Measurements from ENCODE around the gene CENPN. TPM values are rescaled to one million over a fixed set of nuclear protein-coding genes. Genes with fewer than 3 reads are reported as not detected.
A peak's percentile ranks its signal among the peaks of the same experiment; 100 is the strongest.

The CENPN gene
- total and polyA plus RNA-seq, 2 of the 13 experiments (the other 11 are each of a cell fraction or from before 2014, with no cell fraction given) = 29.7 to 129 TPM

DNA sequence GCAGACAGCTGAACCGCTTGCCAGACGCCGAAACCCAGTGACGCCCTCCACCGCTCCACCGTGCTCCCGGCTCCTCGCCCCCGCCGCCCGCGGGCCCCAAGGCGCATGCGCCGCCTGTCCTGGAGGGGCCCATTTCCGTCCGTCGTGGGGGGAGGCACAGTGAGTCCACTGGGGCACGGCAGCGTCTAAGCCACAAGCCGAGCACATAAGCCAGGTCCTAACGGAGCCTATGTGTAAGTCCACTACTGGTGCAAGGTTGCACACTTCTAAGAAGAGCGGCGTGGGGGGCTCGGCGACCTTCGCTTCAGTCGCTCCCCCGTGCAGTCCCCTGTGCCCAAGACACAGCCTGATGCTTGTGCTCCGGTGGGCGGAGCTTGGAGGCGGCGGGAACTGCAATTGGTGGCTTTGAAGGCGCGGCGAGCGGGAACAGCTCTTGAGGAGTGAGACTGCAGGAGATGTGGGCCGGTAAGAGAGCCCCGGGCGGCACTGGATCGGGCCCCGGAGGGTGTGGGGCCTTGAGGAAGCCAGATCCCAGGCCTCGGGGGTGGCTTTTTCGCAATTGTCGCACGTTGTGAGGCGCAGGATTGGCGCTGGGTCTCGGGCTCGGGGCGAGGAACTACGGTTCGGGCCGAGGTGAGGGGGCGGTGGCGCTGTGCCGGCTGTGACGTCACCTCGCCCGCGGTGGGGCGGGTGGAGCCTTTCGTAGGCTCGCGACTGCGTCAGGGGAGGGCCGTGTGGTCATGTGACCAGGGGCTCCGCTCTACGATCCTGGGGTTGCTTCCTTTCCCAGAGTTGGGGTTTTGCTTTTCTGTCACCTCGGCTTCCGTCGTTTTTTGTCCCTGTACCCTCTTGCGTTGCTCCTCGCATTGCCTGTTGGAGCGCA lies at the start of gene CENPN, which contains the start of gene CMC2 (continued):
- no peak for TF ChIP-seq NFIB (CRISPR knock-in tag; IDR thresholded peaks at IDR 0.05; ENCODE audit: borderline replicate concordance)
- TF ChIP-seq GATAD1 (CRISPR knock-in tag; IDR thresholded peaks at IDR 0.05) = peak; percentile 88
- TF ChIP-seq ZMAT3 (CRISPR knock-in tag; conservative IDR thresholded peaks at IDR 0.05) = peak; percentile 95
- TF ChIP-seq ZNF282 (IDR thresholded peaks at IDR 0.05; ENCODE audit: partially characterized antibody) = no peak
- peak; percentile 23; the same call in 1 of the 2 replicates for TF ChIP-seq HIVEP1 (CRISPR knock-in tag; IDR thresholded peaks at IDR 0.05)
- TF ChIP-seq, protein P1, sequence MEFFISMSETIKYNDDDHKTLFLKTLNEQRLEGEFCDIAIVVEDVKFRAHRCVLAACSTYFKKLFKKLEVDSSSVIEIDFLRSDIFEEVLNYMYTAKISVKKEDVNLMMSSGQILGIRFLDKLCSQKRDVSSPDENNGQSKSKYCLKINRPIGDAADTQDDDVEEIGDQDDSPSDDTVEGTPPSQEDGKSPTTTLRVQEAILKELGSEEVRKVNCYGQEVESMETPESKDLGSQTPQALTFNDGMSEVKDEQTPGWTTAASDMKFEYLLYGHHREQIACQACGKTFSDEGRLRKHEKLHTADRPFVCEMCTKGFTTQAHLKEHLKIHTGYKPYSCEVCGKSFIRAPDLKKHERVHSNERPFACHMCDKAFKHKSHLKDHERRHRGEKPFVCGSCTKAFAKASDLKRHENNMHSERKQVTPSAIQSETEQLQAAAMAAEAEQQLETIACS (CRISPR knock-in tag; IDR thresholded peaks at IDR 0.05) = 0 out of 2 replicates have a peak, but pooled peaks have one; percentile 46
- no peak for TF ChIP-seq ZNF792 (CRISPR knock-in tag; IDR thresholded peaks at IDR 0.05)
- peak; percentile 43; the same call in 1 of the 2 replicates for TF ChIP-seq ZNF292 (CRISPR knock-in tag; IDR thresholded peaks at IDR 0.05; ENCODE audit: borderline replicate concordance, low read depth)
- TF ChIP-seq POLR2A (IDR thresholded peaks at IDR 0.05; ENCODE audit: insufficient read depth in 1 of 2, low read depth in 2 of 2, low read length in 2 of 2) = peak; percentile 76 to 80
- TF ChIP-seq ARNTL (CRISPR knock-in tag; IDR thresholded peaks at IDR 0.05) = peak; percentile 83
- TF ChIP-seq, protein P2, sequence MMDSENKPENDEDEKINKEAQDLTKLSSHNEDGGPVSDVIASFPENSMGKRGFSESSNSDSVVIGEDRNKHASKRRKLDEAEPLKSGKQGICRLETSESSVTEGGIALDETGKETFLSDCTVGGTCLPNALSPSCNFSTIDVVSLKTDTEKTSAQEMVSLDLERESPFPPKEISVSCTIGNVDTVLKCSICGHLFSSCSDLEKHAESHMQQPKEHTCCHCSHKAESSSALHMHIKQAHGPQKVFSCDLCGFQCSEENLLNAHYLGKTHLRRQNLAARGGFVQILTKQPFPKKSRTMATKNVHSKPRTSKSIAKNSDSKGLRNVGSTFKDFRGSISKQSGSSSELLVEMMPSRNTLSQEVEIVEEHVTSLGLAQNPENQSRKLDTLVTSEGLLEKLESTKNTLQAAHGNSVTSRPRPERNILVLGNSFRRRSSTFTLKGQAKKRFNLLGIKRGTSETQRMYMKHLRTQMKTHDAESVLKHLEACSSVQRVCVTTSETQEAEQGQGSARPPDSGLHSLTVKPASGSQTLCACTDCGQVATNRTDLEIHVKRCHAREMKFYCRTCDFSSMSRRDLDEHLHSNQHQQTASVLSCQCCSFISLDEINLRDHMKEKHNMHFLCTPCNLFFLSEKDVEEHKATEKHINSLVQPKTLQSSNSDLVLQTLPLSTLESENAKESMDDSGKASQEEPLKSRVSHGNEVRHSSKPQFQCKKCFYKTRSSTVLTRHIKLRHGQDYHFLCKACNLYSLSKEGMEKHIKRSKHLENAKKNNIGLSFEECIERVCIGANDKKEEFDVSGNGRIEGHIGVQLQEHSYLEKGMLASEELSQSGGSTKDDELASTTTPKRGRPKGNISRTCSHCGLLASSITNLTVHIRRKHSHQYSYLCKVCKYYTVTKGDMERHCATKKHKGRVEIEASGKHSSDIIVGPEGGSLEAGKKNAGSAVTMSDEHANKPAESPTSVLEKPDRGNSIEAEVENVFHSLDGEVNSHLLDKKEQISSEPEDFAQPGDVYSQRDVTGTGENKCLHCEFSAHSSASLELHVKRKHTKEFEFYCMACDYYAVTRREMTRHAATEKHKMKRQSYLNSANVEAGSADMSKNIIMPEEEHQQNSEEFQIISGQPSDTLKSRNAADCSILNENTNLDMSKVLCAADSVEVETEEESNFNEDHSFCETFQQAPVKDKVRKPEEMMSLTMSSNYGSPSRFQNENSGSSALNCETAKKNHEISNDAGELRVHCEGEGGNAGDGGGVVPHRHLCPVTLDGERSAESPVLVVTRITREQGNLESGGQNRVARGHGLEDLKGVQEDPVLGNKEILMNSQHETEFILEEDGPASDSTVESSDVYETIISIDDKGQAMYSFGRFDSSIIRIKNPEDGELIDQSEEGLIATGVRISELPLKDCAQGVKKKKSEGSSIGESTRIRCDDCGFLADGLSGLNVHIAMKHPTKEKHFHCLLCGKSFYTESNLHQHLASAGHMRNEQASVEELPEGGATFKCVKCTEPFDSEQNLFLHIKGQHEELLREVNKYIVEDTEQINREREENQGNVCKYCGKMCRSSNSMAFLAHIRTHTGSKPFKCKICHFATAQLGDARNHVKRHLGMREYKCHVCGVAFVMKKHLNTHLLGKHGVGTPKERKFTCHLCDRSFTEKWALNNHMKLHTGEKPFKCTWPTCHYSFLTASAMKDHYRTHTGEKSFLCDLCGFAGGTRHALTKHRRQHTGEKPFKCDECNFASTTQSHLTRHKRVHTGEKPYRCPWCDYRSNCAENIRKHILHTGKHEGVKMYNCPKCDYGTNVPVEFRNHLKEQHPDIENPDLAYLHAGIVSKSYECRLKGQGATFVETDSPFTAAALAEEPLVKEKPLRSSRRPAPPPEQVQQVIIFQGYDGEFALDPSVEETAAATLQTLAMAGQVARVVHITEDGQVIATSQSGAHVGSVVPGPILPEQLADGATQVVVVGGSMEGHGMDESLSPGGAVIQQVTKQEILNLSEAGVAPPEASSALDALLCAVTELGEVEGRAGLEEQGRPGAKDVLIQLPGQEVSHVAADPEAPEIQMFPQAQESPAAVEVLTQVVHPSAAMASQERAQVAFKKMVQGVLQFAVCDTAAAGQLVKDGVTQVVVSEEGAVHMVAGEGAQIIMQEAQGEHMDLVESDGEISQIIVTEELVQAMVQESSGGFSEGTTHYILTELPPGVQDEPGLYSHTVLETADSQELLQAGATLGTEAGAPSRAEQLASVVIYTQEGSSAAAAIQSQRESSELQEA (CRISPR knock-in tag; IDR thresholded peaks at IDR 0.05; ENCODE audit: not compliant biosample characterization) = peak; percentile 52
- peak; percentile 93 for TF ChIP-seq ZNF816 (CRISPR knock-in tag; IDR thresholded peaks at IDR 0.05; ENCODE audit: borderline replicate concordance)
- TF ChIP-seq PRMT3 (CRISPR knock-in tag; IDR thresholded peaks at IDR 0.05; ENCODE audit: borderline replicate concordance, low read depth) = peak; percentile 81; the same call in 1 of the 2 replicates
- TF ChIP-seq SAFB2 (CRISPR knock-in tag; IDR thresholded peaks at IDR 0.05; ENCODE audit: borderline replicate concordance, low read depth) = peak; percentile 96; the same call in 1 of the 2 replicates
- TF ChIP-seq, protein P3, sequence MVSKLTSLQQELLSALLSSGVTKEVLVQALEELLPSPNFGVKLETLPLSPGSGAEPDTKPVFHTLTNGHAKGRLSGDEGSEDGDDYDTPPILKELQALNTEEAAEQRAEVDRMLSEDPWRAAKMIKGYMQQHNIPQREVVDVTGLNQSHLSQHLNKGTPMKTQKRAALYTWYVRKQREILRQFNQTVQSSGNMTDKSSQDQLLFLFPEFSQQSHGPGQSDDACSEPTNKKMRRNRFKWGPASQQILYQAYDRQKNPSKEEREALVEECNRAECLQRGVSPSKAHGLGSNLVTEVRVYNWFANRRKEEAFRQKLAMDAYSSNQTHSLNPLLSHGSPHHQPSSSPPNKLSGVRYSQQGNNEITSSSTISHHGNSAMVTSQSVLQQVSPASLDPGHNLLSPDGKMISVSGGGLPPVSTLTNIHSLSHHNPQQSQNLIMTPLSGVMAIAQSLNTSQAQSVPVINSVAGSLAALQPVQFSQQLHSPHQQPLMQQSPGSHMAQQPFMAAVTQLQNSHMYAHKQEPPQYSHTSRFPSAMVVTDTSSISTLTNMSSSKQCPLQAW (CRISPR knock-in tag; IDR thresholded peaks at IDR 0.05) = peak; percentile 95
- TF ChIP-seq, protein P4, sequence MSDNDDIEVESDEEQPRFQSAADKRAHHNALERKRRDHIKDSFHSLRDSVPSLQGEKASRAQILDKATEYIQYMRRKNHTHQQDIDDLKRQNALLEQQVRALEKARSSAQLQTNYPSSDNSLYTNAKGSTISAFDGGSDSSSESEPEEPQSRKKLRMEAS (IDR thresholded peaks at IDR 0.05) = peak; percentile 88

All from HepG2 (cell line).